Activated CD4-positive, alpha-beta T cell treated with anti-CD3 and anti-CD28 coated beads, Interleukin-2, amount 50 U/mL, for 48 hours (primary cell): ENCODE results near the gene SLC22A14.
"Not testable (repeated sequence)": the region's sequence is repeated elsewhere in the genome, so short reads cannot be mapped to it uniquely, and the experiment has no call there.

Source experiments
- DNase-seq, 2 experiments: peaks; one replicate each; pipeline ENCODE4 v3.0.0-alpha.2; 2020

The SLC22A14 gene

DNA sequence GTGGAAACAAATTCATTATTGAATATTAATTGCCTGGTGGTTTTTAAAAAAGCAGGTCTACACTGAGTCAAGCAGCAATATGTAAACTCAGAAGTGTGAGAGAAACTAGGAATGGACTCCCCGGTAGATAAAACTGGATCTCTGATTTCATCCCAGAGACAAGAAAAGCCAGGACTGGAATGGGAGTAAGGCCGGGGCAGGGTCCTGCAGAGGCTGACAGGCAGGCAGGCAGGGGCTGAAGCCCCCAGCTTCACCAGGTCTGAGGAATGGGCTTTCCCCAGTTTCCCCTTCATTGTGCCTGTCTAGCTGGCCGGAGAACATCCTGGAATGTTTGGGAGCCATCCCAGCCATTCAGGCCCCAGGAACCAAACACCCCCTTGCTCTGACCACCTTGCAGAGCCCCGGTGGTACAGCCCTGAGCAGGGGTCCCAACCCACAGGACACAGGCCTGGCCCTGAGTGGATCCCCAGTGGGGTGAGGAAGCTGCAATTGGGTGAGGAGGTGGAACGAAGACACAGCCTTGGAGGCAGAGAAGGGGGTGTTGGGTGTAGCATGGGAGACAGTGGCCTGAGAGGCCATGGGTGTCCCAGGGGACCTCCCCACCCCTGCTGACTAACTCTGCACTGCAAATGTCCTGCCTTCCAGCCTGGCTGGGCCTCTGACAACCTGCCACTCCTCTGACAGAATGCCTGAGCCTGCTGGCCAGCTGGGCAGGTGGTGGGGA, 32.8 kb downstream of the SLC22A14 start:
- DNase-seq: no peak

GRCh38 chr3:38315488-38316230, 33.6 kb downstream of the SLC22A14 start:
- DNase-seq: no peak

DNA sequence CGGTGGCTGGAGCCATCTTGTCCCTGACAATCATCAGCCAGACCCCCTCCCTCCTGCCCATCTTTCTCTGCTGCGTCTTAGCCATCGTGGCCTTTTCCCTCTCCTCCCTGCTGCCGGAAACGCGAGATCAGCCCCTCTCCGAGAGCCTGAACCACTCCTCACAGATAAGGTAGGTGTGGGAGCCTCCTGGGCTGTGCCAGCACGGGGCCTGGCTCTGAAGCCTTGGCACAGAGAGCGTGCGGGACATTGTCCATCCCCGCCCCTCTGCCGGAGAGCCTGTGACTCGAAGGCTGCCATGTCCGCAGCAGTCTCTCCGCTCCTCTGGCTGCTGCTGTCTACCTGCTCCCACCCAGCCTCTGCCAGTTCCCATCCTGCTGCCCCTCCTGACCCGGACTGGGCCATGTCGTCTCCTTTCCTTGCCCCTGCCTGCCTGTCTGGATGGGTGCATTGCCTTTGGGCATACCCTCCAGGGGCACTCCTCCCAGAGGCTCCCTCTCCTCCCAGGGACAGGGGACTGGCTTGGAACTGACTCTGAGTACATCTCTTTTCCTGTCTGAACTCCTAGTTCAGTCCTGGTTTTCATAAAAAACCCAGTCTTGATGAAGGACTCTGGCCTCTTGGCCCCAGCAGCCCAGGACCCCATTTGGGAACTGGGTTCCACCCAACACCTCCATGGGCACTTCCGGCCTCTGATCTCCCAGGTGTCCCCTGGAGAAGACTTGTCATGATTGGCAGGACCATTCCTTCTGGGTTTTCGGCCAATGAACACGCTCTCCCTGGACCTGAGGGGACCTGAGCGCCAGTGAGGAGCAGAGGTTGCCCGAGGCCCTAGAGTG, 34.5 kb downstream of the SLC22A14 start:
- DNase-seq: no peak

- no peak for DNase-seq
These were observed 35.2 kb downstream of the SLC22A14 start for GRCh38 chr3:38317192-38317759.

GRCh38 chr3:38318766-38319671, 36.9 kb downstream of the SLC22A14 start:
- no peak for DNase-seq

DNA sequence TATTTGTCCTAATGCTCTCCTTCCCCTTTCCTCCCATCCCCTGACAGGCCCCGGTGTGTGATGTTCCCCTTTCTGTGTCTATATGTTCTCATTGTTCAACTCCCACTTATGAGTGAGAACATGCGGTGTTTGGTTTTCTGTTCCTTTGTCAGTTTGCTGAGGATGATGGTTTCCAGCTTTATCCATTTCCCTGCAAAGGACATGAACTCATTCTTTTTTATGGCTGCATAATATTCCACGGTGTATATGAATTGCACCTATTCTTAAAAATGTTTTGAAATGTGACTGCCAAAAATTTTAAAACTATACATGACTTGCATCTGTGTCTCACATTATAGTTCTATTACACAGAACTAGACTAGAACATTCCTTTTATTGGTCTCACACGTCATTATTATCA, 38.5 kb downstream of the SLC22A14 start:
- not testable (repeated sequence) for DNase-seq

DNA sequence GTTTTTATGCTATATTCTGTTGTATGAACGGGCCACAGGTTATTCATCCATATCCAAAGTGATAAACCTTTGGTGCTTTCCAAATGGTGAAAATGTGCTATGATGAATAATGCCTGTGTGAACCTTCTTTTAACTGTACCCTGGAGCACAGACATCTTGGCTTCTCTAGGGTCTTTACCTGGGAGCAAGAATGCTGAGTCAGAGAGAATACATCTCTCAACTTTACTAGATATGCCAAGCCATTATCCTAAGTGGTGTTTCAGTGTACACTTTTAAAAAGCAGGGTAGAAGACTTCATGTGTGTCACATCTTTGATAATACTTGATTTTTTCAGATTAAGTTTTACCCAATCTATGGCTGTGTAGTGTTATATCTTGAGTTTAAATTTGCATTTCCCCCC, 41.0 kb downstream of the SLC22A14 start:
- no peak for DNase-seq

DNA sequence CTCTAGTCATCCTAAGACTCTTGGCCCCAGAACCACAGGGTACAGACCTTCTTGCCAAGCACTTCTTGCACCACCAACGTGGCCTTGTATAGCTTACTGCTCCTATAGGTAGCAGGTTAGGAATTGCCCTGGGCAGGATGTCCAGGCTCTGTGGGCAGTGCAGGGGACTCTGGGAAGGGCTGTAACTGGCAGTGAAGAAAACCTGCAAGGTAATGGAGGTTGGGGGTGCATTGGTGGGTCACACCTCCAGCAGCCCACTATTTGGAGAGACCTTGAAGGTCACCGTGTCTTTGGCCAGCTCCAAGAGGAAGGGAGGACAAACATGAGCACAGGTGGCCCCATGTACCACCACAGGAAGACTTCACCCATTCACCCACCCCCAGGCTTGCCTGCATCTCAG, 43.2 kb downstream of the SLC22A14 start:
- no peak for DNase-seq

- DNase-seq: no peak
These were observed 45.4 kb downstream of the SLC22A14 start for GRCh38 chr3:38327335-38328009.

- no peak for DNase-seq
These were observed 49.3 kb downstream of the SLC22A14 start for GRCh38 chr3:38331257-38332022.

DNA sequence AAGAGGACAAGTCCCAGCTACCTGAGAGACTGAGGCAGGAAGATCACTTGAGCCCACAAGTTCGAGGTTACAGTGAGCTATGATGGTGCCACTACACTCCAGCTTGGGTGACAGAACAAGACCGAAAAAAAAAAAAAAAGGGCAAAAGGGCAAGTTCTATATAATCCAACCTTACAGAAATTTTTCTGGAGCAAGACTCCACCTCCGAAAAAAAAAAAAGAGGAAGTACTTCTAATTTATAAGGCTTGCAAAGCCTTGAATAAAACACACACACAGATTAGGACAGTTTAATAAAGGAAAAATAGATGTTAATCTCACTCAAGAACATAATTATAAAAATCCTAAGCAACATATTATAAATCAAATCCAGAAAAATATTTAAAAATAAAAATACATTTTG, 50.1 kb downstream of the SLC22A14 start:
- no peak for DNase-seq

- no peak for DNase-seq
These were observed 52.3 kb downstream of the SLC22A14 start for GRCh38 chr3:38334142-38335055.

DNA sequence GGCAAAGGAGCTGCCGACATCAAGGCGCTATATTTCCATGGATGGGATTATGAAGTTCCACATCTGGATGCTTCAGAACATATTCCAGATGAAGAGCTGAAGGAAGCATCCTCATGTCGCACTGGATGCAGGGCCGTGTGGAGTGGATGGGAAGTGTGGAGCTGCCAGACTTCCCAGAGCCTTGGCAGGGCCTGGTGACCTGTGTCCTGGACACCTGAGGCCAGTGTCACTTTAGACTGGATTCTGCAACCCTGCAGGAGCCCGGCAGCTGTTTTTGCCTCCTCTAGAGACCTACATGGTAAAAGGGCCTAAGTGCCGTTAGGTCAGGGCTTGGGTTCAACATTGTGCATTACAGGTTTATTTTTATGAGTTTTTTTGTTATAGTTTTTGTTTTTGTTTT, 53.2 kb downstream of the SLC22A14 start:
- DNase-seq: no peak

- no peak for DNase-seq
These were observed 55.6 kb downstream of the SLC22A14 start for GRCh38 chr3:38337703-38338102.

DNA sequence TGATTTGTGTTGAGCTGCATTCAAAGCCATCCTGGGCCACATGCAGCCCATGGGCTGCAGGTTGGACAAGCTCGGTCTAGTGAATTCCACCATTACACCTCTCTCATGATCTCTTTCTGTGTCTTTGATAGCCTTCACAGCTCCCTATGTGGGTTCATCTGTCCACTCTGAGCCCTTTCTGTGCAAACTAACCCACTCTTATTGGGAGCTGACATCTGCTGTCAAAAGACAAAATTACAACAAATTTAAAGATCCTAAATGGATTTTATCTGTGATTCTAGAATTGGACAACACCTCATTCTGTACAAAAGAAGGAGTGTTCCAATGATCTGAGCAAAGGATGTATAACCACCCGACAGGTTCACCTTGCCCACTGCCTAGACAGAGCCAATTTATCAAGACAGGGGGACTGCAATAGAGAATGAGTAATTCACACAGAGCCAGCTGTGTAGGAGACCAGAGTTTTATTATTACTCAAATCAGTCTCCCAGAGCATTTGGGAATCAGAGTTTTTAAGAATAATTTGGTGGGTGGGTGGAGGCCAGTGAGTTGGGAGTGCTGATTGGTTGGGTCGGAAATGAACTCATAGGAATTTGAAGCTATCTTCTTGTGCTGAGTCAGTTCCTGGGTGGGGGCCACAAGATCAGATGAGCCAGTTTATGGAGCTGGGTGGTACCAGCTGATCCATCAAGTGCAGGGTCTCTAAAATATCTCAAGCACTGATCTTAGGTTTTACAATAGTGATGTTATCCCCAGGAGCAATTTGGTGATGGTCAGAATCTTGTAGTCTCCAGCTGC, 61.9 kb downstream of the SLC22A14 start:
- DNase-seq: no peak

DNA sequence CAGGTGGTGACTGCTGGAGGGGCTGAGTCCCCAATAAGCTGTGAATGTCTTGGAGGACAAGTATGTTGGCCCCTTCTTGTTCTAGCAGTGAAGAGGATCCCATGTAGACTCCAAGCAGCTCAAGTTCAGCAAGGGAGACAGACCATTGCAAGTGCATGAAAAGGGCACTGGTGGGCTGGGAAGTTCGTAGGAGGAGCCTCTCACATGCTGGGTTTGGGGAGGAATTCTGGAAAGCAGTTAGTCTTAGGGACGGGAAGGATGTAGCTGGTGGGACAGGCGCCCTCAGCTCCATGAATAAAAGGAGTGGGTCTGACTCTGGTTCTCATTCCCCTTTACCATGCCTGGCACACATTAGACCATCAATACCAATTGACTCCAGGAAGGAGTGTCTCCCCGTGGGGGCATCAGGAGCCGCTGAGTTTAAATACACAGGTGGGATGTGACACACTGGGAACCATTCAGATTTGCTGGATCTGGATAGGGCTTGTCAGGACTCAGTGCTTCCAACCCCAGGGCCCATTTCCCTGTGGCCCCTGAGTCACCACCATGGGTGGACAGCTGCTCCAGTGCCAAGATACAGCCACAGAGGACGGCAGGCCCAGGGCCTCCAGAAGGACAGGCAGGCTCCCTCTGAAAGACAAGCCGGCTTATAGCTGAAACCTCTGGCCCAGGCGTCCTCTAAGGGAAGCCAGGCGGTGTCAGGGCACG, 63.9 kb downstream of the SLC22A14 start:
- DNase-seq: no peak

DNA sequence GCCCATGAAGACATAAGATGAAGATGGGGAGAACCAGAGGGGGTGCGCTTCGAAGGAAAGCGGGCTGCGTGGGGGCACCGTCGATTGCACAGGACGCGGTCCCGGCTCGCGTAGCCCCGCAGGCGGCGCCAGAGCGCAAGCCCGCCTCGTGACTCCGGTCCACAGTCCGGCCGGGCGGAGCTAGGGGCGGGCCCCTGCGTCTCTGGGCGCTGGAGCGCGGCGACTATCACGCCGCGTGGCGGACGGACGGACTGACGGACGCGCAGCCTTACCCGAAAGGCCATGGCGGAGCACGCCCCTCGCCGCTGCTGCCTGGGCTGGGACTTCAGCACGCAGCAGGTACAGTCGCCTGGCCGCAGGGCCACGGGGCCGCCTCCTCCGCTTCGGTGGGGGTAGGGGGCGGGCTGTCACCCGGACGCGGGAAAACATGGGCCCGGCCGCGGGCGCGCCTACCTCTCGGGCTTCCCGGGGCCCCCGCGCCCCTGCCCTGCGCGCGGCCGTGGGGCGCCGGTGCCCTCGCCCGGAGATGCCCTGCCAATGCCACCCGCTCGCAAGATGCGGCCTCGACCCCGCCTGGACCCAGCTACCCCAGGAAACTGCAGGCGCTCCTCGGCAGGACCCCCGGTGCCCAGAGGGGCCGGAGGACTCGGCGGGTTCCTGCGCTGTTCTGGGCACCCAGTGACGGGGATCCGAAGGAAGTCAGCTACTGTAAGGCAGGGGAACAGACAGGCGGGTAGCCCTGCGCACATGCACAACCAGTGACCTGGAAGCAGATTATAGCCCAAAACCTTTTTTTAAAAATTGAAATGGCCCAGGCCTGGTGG, 64.7 kb downstream of the SLC22A14 start, which contains the start of gene XYLB:
XYLB (plus strand) TSS at position 199 of the 824 bp plus-strand sequence; CDS start at position 283, 84 bp downstream.
- DNase-seq: peak; percentile 86 to 87
